ES-I3 (cell line): ENCODE data around the gene ADGRG6.
"Not testable (repeated sequence)": the region's sequence is repeated elsewhere in the genome, so short reads cannot be mapped to it uniquely, and the experiment has no call there.

Experiments used
- H3K36me3 ChIP-seq: 2 replicates; pipeline ENCODE4 v1.6.1; 2013; ENCODE audit warnings: mild to moderate bottlenecking, low read length, control low read depth, moderate library complexity; ENCODE audit not compliant: insufficient read depth
- H3K4me1 ChIP-seq: 2 replicates; pipeline ENCODE4 v1.6.1; 2013; ENCODE audit warnings: mild to moderate bottlenecking, control low read depth, low read length; ENCODE audit not compliant: insufficient read depth
- H3K9ac ChIP-seq: 2 replicates; pipeline ENCODE4 v1.6.1; 2013; ENCODE audit warnings: low read depth, mild to moderate bottlenecking, low read length, moderate library complexity
- H3K9me3 ChIP-seq: 2 replicates; pipeline ENCODE4 v1.6.1; 2013; ENCODE audit warnings: mild to moderate bottlenecking, low read length, moderate library complexity; ENCODE audit not compliant: control insufficient read depth, insufficient read depth

The ADGRG6 gene

GRCh38 chr6:142335415-142335814 is 33.6 kb downstream of the ADGRG6 start:
- H3K9me3 ChIP-seq = no peaks in the 10 kb centered on the region
- H3K4me1 ChIP-seq = peaks cover 15% of the 10 kb centered on the region
- no peaks in the 10 kb centered on the region for H3K36me3 ChIP-seq
- H3K9ac ChIP-seq = no peak overlapping the region

GRCh38 chr6:142336183-142336582 is 34.4 kb downstream of the ADGRG6 start:
- no peak overlapping the region for H3K9ac ChIP-seq
- H3K4me1 ChIP-seq = peaks cover 11% of the 10 kb centered on the region
- H3K36me3 ChIP-seq = no peaks in the 10 kb centered on the region
- no peaks in the 10 kb centered on the region for H3K9me3 ChIP-seq

- Histone ChIP-seq H3K9ac (no peak overlapping the region), H3K36me3 (no peaks in the 10 kb centered on the region), H3K9me3 (no peaks in the 10 kb centered on the region), H3K4me1 (peaks cover 6% of the 10 kb centered on the region; the same call in 1 of the 2 replicates)
These were observed 35.0 kb downstream of the ADGRG6 start for GRCh38 chr6:142336787-142337186.

GRCh38 chr6:142339113-142339512 is 37.3 kb downstream of the ADGRG6 start:
- no peak overlapping the region for H3K9ac ChIP-seq
- H3K4me1 ChIP-seq = peaks cover 6% of the 10 kb centered on the region; the same call in 1 of the 2 replicates
- H3K36me3 ChIP-seq = no peaks in the 10 kb centered on the region
- no peaks in the 10 kb centered on the region for H3K9me3 ChIP-seq

GRCh38 chr6:142339968-142340658 is 38.3 kb downstream of the ADGRG6 start:
- H3K4me1 ChIP-seq = peaks cover 6% of the 10 kb centered on the region; the same call in 1 of the 2 replicates
- no peaks in the 10 kb centered on the region for H3K9me3 ChIP-seq
- no peak overlapping the region for H3K9ac ChIP-seq
- H3K36me3 ChIP-seq = no peaks in the 10 kb centered on the region

GRCh38 chr6:142341855-142342330 is 40.1 kb downstream of the ADGRG6 start:
- peaks cover 6% of the 10 kb centered on the region; the same call in 1 of the 2 replicates for H3K4me1 ChIP-seq
- H3K9me3 ChIP-seq = no peaks in the 10 kb centered on the region
- H3K36me3 ChIP-seq = no peaks in the 10 kb centered on the region
- no peak overlapping the region for H3K9ac ChIP-seq

- Histone ChIP-seq H3K9me3 (no peaks in the 10 kb centered on the region), H3K9ac (no peak overlapping the region), H3K4me1 (peaks cover 6% of the 10 kb centered on the region; the same call in 1 of the 2 replicates), H3K36me3 (no peaks in the 10 kb centered on the region)
These were observed 41.2 kb downstream of the ADGRG6 start for GRCh38 chr6:142342986-142343385.

GRCh38 chr6:142343938-142344337 is 42.1 kb downstream of the ADGRG6 start:
- Histone ChIP-seq H3K36me3 (no peaks in the 10 kb centered on the region), H3K9me3 (no peaks in the 10 kb centered on the region), H3K9ac (no peak overlapping the region), H3K4me1 (peaks cover 6% of the 10 kb centered on the region; the same call in 1 of the 2 replicates)

- Histone ChIP-seq H3K9me3 (no peaks in the 10 kb centered on the region), H3K4me1 (peaks cover 2% of the 10 kb centered on the region; the same call in 1 of the 2 replicates)
These were observed 43.5 kb downstream of the ADGRG6 start for GRCh38 chr6:142345261-142345660.

GRCh38 chr6:142346166-142346565 is 44.4 kb downstream of the ADGRG6 start:
- not testable (repeated sequence) for H3K36me3 ChIP-seq, H3K4me1 ChIP-seq

More at GRCh38 chr6:142345261-142345660, 43.5 kb downstream of the ADGRG6 start:
- H3K9ac ChIP-seq = no peak overlapping the region
- H3K36me3 ChIP-seq = no peaks in the 10 kb centered on the region

GRCh38 chr6:142349215-142349823 is 47.5 kb downstream of the ADGRG6 start:
- Histone ChIP-seq H3K9ac (no peak overlapping the region), H3K9me3 (no peaks in the 10 kb centered on the region), H3K4me1 (no peaks in the 10 kb centered on the region)

More at GRCh38 chr6:142346166-142346565, 44.4 kb downstream of the ADGRG6 start:
- H3K9ac ChIP-seq, H3K9me3 ChIP-seq: not testable (repeated sequence)

GRCh38 chr6:142350309-142350708 is 48.5 kb downstream of the ADGRG6 start:
- Histone ChIP-seq H3K4me1 (no peaks in the 10 kb centered on the region), H3K36me3 (no peaks in the 10 kb centered on the region; the same call in 1 of the 2 replicates), H3K9ac (no peak overlapping the region), H3K9me3 (no peaks in the 10 kb centered on the region)

More at GRCh38 chr6:142349215-142349823, 47.5 kb downstream of the ADGRG6 start:
- no peaks in the 10 kb centered on the region; the same call in 1 of the 2 replicates for H3K36me3 ChIP-seq

- no peaks in the 10 kb centered on the region for H3K4me1 ChIP-seq
- H3K9ac ChIP-seq = no peak overlapping the region
- no peaks in the 10 kb centered on the region for H3K9me3 ChIP-seq
- H3K36me3 ChIP-seq = no peaks in the 10 kb centered on the region; the same call in 1 of the 2 replicates
These were observed 51.9 kb downstream of the ADGRG6 start for GRCh38 chr6:142353690-142354089.

GRCh38 chr6:142354650-142355049 is 52.8 kb downstream of the ADGRG6 start:
- H3K36me3 ChIP-seq = no peaks in the 10 kb centered on the region; the same call in 1 of the 2 replicates
- H3K4me1 ChIP-seq = no peaks in the 10 kb centered on the region
- H3K9ac ChIP-seq = no peak overlapping the region
- no peaks in the 10 kb centered on the region for H3K9me3 ChIP-seq
